ENCODE data around the gene GPATCH4. TPM values are rescaled to one million over a fixed set of nuclear protein-coding genes. Genes with fewer than 3 reads are reported as not detected.
A peak's percentile ranks its signal among the peaks of the same experiment; 100 is the strongest.
"Not testable (repeated sequence)": the region's sequence is repeated elsewhere in the genome, so short reads cannot be mapped to it uniquely, and the experiment has no call there.

The GPATCH4 gene
- total RNA-seq, 2 experiments from 2014 or later: 35.3 to 36.3 TPM

- no peak for TF ChIP-seq CTCF (IDR thresholded peaks at IDR 0.05)
- Histone ChIP-seq H3K27me3 (ENCODE audit: control insufficient read depth in 1 of 2, insufficient read depth in 2 of 2, low read length in 2 of 2) (no peaks in the 10 kb centered on the region), H3K27ac (ENCODE audit: low read depth in 1 of 2, low read length in 2 of 2) (no peak overlapping the region), H3K9me3 (ENCODE audit: control insufficient read depth in 1 of 2, insufficient read depth in 1 of 2, low read length in 2 of 2) (no peaks in the 10 kb centered on the region), H3K36me3 (ENCODE audit: insufficient read depth, low read length) (no peaks in the 10 kb centered on the region), H3K4me3 (ENCODE audit: low read length) (no peak overlapping the region), H3K4me1 (ENCODE audit: insufficient read depth, low read length) (no peaks in the 10 kb centered on the region)
- DNase-seq (no peak), ATAC-seq (ENCODE audit: poor library complexity) (no peak)
- Mint-ChIP-seq H3K4me3 (no peak overlapping the region), H3K27me3 (no peaks in the 10 kb centered on the region), H3K4me1 (ENCODE audit: low read depth) (no peaks in the 10 kb centered on the region), H3K36me3 (ENCODE audit: low read depth) (no peaks in the 10 kb centered on the region), H3K27ac (no peak overlapping the region), H3K9me3 (no peaks in the 10 kb centered on the region)
- POLR2A ChIA-PET: interaction anchor here (0.8 to 1.7 kb wide), 3 partner anchors 16 to 55 kb away, joined by 3 to 5 read pairs (median 3); no protein-coding TSS in a partner anchor
- intact Hi-C loops (cut with DNase I, micrococcal nuclease): no loop called here
- CTCF ChIA-PET: no interaction called here
Measured at GRCh38 chr1:156555715-156556114, 45.6 kb downstream of the GPATCH4 start.

GRCh38 chr1:156554971-156555370 lies 46.3 kb downstream of the GPATCH4 start:
- Mint-ChIP-seq H3K4me3 (no peak overlapping the region), H3K27me3 (no peaks in the 10 kb centered on the region), H3K36me3 (ENCODE audit: low read depth) (no peaks in the 10 kb centered on the region), H3K9me3 (no peaks in the 10 kb centered on the region), H3K4me1 (ENCODE audit: low read depth) (no peaks in the 10 kb centered on the region), H3K27ac (no peak overlapping the region)
- no peak for DNase-seq
- H3K27me3 ChIP-seq (ENCODE audit: control insufficient read depth in 1 of 2, insufficient read depth in 2 of 2, low read length in 2 of 2): no peaks in the 10 kb centered on the region
- H3K4me3 ChIP-seq (ENCODE audit: low read length): no peak overlapping the region
- no peaks in the 10 kb centered on the region for H3K4me1 ChIP-seq (ENCODE audit: insufficient read depth, low read length)
- no peak for ATAC-seq (ENCODE audit: poor library complexity)
- H3K9me3 ChIP-seq (ENCODE audit: control insufficient read depth in 1 of 2, insufficient read depth in 1 of 2, low read length in 2 of 2): no peaks in the 10 kb centered on the region
- intact Hi-C loops (cut with DNase I, micrococcal nuclease): no loop called here
- ChIA-PET CTCF (interaction anchor here (1.1 kb wide), 1 partner anchor 74 kb away, joined by 4 read pairs; no protein-coding TSS in a partner anchor), POLR2A (interaction anchor here (1.3 to 1.7 kb wide), 2 partner anchors 17 to 54 kb away, joined by 3 to 5 read pairs; no protein-coding TSS in a partner anchor)
- no peak overlapping the region for H3K27ac ChIP-seq (ENCODE audit: low read depth in 1 of 2, low read length in 2 of 2)
- no peaks in the 10 kb centered on the region for H3K36me3 ChIP-seq (ENCODE audit: insufficient read depth, low read length)
- no peak for TF ChIP-seq CTCF (IDR thresholded peaks at IDR 0.05)

- H3K4me1 Mint-ChIP-seq (ENCODE audit: low read depth): no peaks in the 10 kb centered on the region
- no peak for ATAC-seq (ENCODE audit: poor library complexity)
Measured at GRCh38 chr1:156553860-156554485, 47.3 kb downstream of the GPATCH4 start.

GRCh38 chr1:156552937-156553336 lies 48.3 kb downstream of the GPATCH4 start:
- DNase-seq: peak in 3 of 14 experiments; percentile 3 to 62 (median 40)
- H3K27ac Mint-ChIP-seq; H3K36me3 Mint-ChIP-seq (ENCODE audit: low read depth); H3K27me3 Mint-ChIP-seq; H3K27ac ChIP-seq (ENCODE audit: low read depth in 1 of 2, low read length in 2 of 2); H3K9me3 Mint-ChIP-seq; H3K27me3 ChIP-seq (ENCODE audit: control insufficient read depth in 1 of 2, insufficient read depth in 2 of 2, low read length in 2 of 2); POLR2A ChIA-PET; H3K4me3 ChIP-seq (ENCODE audit: low read length); H3K4me1 Mint-ChIP-seq (ENCODE audit: low read depth); H3K4me3 Mint-ChIP-seq; H3K36me3 ChIP-seq (ENCODE audit: insufficient read depth, low read length); intact Hi-C loops (cut with DNase I, micrococcal nuclease); H3K4me1 ChIP-seq (ENCODE audit: insufficient read depth, low read length); H3K9me3 ChIP-seq (ENCODE audit: control insufficient read depth in 1 of 2, insufficient read depth in 1 of 2, low read length in 2 of 2); ATAC-seq (ENCODE audit: poor library complexity): not testable (repeated sequence)
- CTCF ChIA-PET: interaction anchor here (2.3 kb wide), 1 partner anchor 72 kb away, joined by 5 read pairs; no protein-coding TSS in a partner anchor

More at GRCh38 chr1:156553860-156554485, 47.3 kb downstream of the GPATCH4 start:
- Histone ChIP-seq H3K4me3 (ENCODE audit: low read length) (no peak overlapping the region), H3K4me1 (ENCODE audit: insufficient read depth, low read length) (no peaks in the 10 kb centered on the region), H3K27ac (ENCODE audit: low read depth in 1 of 2, low read length in 2 of 2) (no peak overlapping the region), H3K27me3 (ENCODE audit: control insufficient read depth in 1 of 2, insufficient read depth in 2 of 2, low read length in 2 of 2) (no peaks in the 10 kb centered on the region), H3K9me3 (ENCODE audit: control insufficient read depth in 1 of 2, insufficient read depth in 1 of 2, low read length in 2 of 2) (no peaks in the 10 kb centered on the region), H3K36me3 (ENCODE audit: insufficient read depth, low read length) (no peaks in the 10 kb centered on the region)
- ChIA-PET POLR2A (no interaction called here), CTCF (no interaction called here)
- TF ChIP-seq CTCF (IDR thresholded peaks at IDR 0.05): no peak
- H3K4me3 Mint-ChIP-seq: no peak overlapping the region
- DNase-seq: no peak
- no peak overlapping the region for H3K27ac Mint-ChIP-seq
- H3K36me3 Mint-ChIP-seq (ENCODE audit: low read depth): no peaks in the 10 kb centered on the region
- no peaks in the 10 kb centered on the region for H3K9me3 Mint-ChIP-seq
- no peaks in the 10 kb centered on the region for H3K27me3 Mint-ChIP-seq
- intact Hi-C loops (cut with DNase I, micrococcal nuclease): no loop called here
